Measurements from ENCODE around the gene NOVA2.

Gene NOVA2

GRCh38 chr19:45999653-46000121 lies 26.0 kb upstream of the NOVA2 start:
- no peak for TF ChIP-seq CTCF (IDR thresholded peaks at IDR 0.05; ENCODE audit: insufficient read depth, missing control alignments)
- no peak for FAIRE-seq
- DNase-seq (ENCODE audit: insufficient read length, low spot score), result no peak

GRCh38 chr19:45998834-45999233 lies 25.2 kb upstream of the NOVA2 start:
- no peak for TF ChIP-seq CTCF (IDR thresholded peaks at IDR 0.05; ENCODE audit: insufficient read depth, missing control alignments)
- no peak for FAIRE-seq
- DNase-seq (ENCODE audit: insufficient read length, low spot score), result no peak

- DNase-seq (ENCODE audit: insufficient read length, low spot score) (no peak), FAIRE-seq (no peak)
- TF ChIP-seq CTCF (IDR thresholded peaks at IDR 0.05; ENCODE audit: insufficient read depth, missing control alignments), result no peak
Observed at GRCh38 chr19:45996933-45997332, 23.3 kb upstream of the NOVA2 start.

GRCh38 chr19:45995715-45996385 lies 22.2 kb upstream of the NOVA2 start:
- TF ChIP-seq CTCF (IDR thresholded peaks at IDR 0.05; ENCODE audit: insufficient read depth, missing control alignments), result no peak
- DNase-seq (ENCODE audit: insufficient read length, low spot score), result no peak

GRCh38 chr19:45994998-45995714 lies 21.5 kb upstream of the NOVA2 start, which contains the start of gene CCDC61:
CCDC61 (plus strand) TSS chr19:45995467; CDS start chr19:46003019, 7,552 bp downstream.
- FAIRE-seq, result peak; percentile 11
- no peak for TF ChIP-seq CTCF (IDR thresholded peaks at IDR 0.05; ENCODE audit: insufficient read depth, missing control alignments)

More at GRCh38 chr19:45995715-45996385, 22.2 kb upstream of the NOVA2 start:
- FAIRE-seq, result no peak

GRCh38 chr19:45994456-45994997 lies 20.9 kb upstream of the NOVA2 start:
- TF ChIP-seq CTCF (IDR thresholded peaks at IDR 0.05; ENCODE audit: insufficient read depth, missing control alignments), result no peak
- DNase-seq (ENCODE audit: insufficient read length, low spot score), result no peak
- FAIRE-seq, result no peak

More at GRCh38 chr19:45994998-45995714, 21.5 kb upstream of the NOVA2 start, which contains the start of gene CCDC61:
- DNase-seq (ENCODE audit: insufficient read length, low spot score), result peak; percentile 98

All from D721Med (cell line).